GM12878 (cell line): Measurements from ENCODE around the gene STRA8. TPM values are rescaled to one million over a fixed set of nuclear protein-coding genes. Genes with fewer than 3 reads are reported as not detected.

Experiments
- ATAC-seq: fragments of 200-7000 bp; cut with Tn5 transposase; 3 replicates; pipeline ENCODE4 v1.9.1; 2020; ENCODE audit warnings: mild to moderate bottlenecking, moderate library complexity
- BruUV-seq: library from RNA; stranded (reverse); fragments of 400-500 nt; replicated peaks from 2 replicates; lab custom pipeline; 2021; lab: Mats Ljungman, UMichigan
- CTCF ChIA-PET: fragments of 300-600 bp; sonication (Branson Sonifier 250); formaldehyde crosslinking; extraction: SDS; loops from one replicate; lab custom pipeline; 2021; ENCODE audit warnings: inconsistent platforms; lab: Yijun Ruan, JAX
- POLR2A ChIA-PET: fragments of 350-600 bp; formaldehyde crosslinking; extraction: SDS; loops from one replicate; lab custom pipeline; 2021; ENCODE audit warnings: inconsistent platforms; lab: Charles Lee
- RAD21 ChIA-PET: fragments of 300-600 bp; sonication (Branson Sonifier 250); formaldehyde crosslinking; loops from one replicate; lab custom pipeline; 2023; ENCODE audit warnings: antibody characterized with exemption; ENCODE audit not compliant: unreplicated experiment; lab: Charles Lee
- SMC1A ChIA-PET: fragments of 300-600 bp; sonication (Branson Sonifier 250); formaldehyde crosslinking; loops from one replicate; lab custom pipeline; 2023; ENCODE audit not compliant: unreplicated experiment, uncharacterized antibody; lab: Charles Lee
- DNase-seq: peaks from one replicate; pipeline ENCODE4 v3.0.0-alpha.2; 2011; ENCODE audit warnings: low read depth, low spot score
- FAIRE-seq: peaks from 3 replicates; lab custom pipeline; 2011; peaks lifted over from hg19 to GRCh38; lab: Jason Lieb, UNC
- H2AFZ ChIP-seq: 2 replicates; pipeline ENCODE4 v1.6.0; 2011; ENCODE audit warnings: low read depth, low read length, control low read depth; ENCODE audit not compliant: control insufficient read depth
- H3K27ac ChIP-seq: 2 replicates; pipeline ENCODE4 v1.5.1; 2011; ENCODE audit warnings: control low read depth; ENCODE audit not compliant: control insufficient read depth, insufficient read depth
- H3K27me3 ChIP-seq, 2 experiments: replicated peaks in 1 of 2; 2 replicates each; pipeline versions ENCODE4 v1.6.0 to v1.6.1; 2011; ENCODE audit warnings: low read length in 1 of 2; ENCODE audit not compliant: control insufficient read depth in 2 of 2, insufficient read depth in 2 of 2
- H3K36me3 ChIP-seq, 2 experiments: 2 replicates each; pipeline ENCODE4 v1.5.1; 2011; ENCODE audit warnings: low read length in 1 of 2; ENCODE audit not compliant: control insufficient read depth in 2 of 2, insufficient read depth in 2 of 2
- H3K4me1 ChIP-seq: 2 replicates; pipeline ENCODE4 v1.6.1; 2011; ENCODE audit warnings: mild to moderate bottlenecking, low read length, moderate library complexity, mixed read lengths; ENCODE audit not compliant: control insufficient read depth, insufficient read depth
- H3K4me2 ChIP-seq: 2 replicates; pipeline ENCODE4 v1.6.0; 2011; ENCODE audit warnings: control low read depth; ENCODE audit not compliant: control insufficient read depth, insufficient read depth
- H3K4me3 ChIP-seq: fragments of 200-600 bp; sonication (generic); 2 replicates; pipeline ENCODE4 v1.5.1; 2016
- H3K79me2 ChIP-seq: 2 replicates; pipeline ENCODE4 v1.6.0; 2011; ENCODE audit warnings: low read length; ENCODE audit not compliant: control insufficient read depth, insufficient read depth
- H3K9ac ChIP-seq: 2 replicates; pipeline ENCODE4 v1.8.0; 2011; ENCODE audit warnings: low read length, control low read depth, mixed read lengths; ENCODE audit not compliant: control insufficient read depth, insufficient read depth
- H3K9me3 ChIP-seq: replicated peaks from 3 replicates; pipeline ENCODE4 v1.5.1; 2011; ENCODE audit warnings: mild to moderate bottlenecking, low read length; ENCODE audit not compliant: control insufficient read depth, insufficient read depth
- H4K20me1 ChIP-seq: 2 replicates; pipeline ENCODE4 v1.6.0; 2011; ENCODE audit not compliant: control insufficient read depth, insufficient read depth
- BMI1 ChIP-seq: fragments of 450-650 bp; IDR thresholded peaks from 2 replicates; pipeline ENCODE4 v1.6.1; 2016; ENCODE audit warnings: mild to moderate bottlenecking, moderate library complexity, borderline replicate concordance
- EP300 ChIP-seq, 2 experiments: fragments of 150-350 bp in 1 of 2; IDR thresholded peaks; 2 replicates each; pipeline ENCODE4 v1.6.1; 2011 to 2012; ENCODE audit warnings: low read depth in 2 of 2, low read length in 2 of 2, borderline replicate concordance in 1 of 2, improper control_type of control experiment in 1 of 2, inconsistent platforms in 1 of 2; ENCODE audit not compliant: control insufficient read depth in 1 of 2
- IKZF2 ChIP-seq, 2 experiments: fragments of 450-650 bp; IDR thresholded peaks; 2 replicates each; pipeline ENCODE4 v1.6.1; 2017; ENCODE audit warnings: mild to moderate bottlenecking in 2 of 2, moderate library complexity in 2 of 2
- NFIC ChIP-seq: IDR thresholded peaks from 2 replicates; pipeline ENCODE4 v1.6.1; 2012; ENCODE audit warnings: low read depth, mild to moderate bottlenecking, inconsistent platforms, low read length, moderate library complexity
- PAX8 ChIP-seq: fragments of 450-650 bp; IDR thresholded peaks from 2 replicates; pipeline ENCODE4 v1.6.1; 2017; ENCODE audit warnings: mild to moderate bottlenecking, moderate library complexity
- POU2F2 ChIP-seq: IDR thresholded peaks from 3 replicates; pipeline ENCODE4 v1.6.1; 2011; ENCODE audit warnings: low read depth, mild to moderate bottlenecking, low read length, borderline replicate concordance
- SPI1 ChIP-seq: IDR thresholded peaks from 2 replicates; pipeline ENCODE4 v1.6.1; 2011; ENCODE audit warnings: low read depth, mild to moderate bottlenecking, low read length, moderate library complexity, borderline replicate concordance; ENCODE audit not compliant: insufficient read depth
- WGBS: methylation state at CpG from one replicate; pipeline ENCODE4 v1.1.6; 2016; ENCODE audit warnings: low lambda C conversion rate; ENCODE audit not compliant: insufficient replicate concordance, insufficient coverage; ENCODE audit errors: missing lambda C conversion rate; 5-methylcytosine and 5-hydroxymethylcytosine counted together
- in situ Hi-C: fragments of 300-500 bp; cut with MboI; formaldehyde crosslinking; loops from 9 replicates; pipeline ENCODE4 v1.14.3; 2018; ENCODE audit warnings: mixed read lengths
- intact Hi-C: fragments of 100-400 bp; cut with micrococcal nuclease; formaldehyde crosslinking; loops from one replicate; pipeline ENCODE4 v1.14.2; 2022; ENCODE audit not compliant: unreplicated experiment
- polyA plus RNA-seq, 11 experiments: library from polyadenylated mRNA; depleted of rRNA in 4 of 11; unstranded in 6 of 11; stranded (reverse) in 5 of 11; fragments of >200 nt; fragmentation: Nextera tagmentation in 4 of 11; fragmentation: Illumina TruSeq in 1 of 11; extraction: Ambion mirVana in 4 of 11; extraction: Trizol in 1 of 11; gene quantifications; 1 replicate in 1 of 11; 2 replicates in 10 of 11; pipeline versions ENCODE4 v1.2.1 to v1.2.3, GENCODE V29; 2011 to 2016; ENCODE audit warnings: inconsistent platforms in 2 of 11, missing spikeins in 2 of 11, low read depth in 1 of 11
- total RNA-seq, 4 experiments: library from RNA; depleted of rRNA in 3 of 4; stranded (reverse); fragments of >200 nt in 3 of 4; fragmentation: Illumina TruSeq in 1 of 4; extraction: Trizol in 1 of 4; gene quantifications; 2 replicates each; pipeline versions ENCODE4 v1.2.1 to v1.2.3, GENCODE V29; 2013 to 2021

Gene STRA8
- total and polyA plus RNA-seq, 10 of the 15 experiments (the other 5 are each of a cell fraction or from before 2014, with no cell fraction given): 0.15 TPM; not detected in 9

GRCh38 chr7:135197906-135198655, 35.6 kb upstream of the STRA8 start:
- peaks cover 24 to 54% of the 10 kb centered on the region in 2 experiments for H3K36me3 ChIP-seq
- no peak overlapping the region for H3K4me3 ChIP-seq
- WGBS: 98% methylated on average over 13 of the region's 15 CpGs
- CTCF ChIA-PET: interaction anchor here (2.0 to 2.2 kb wide), 2 partner anchors 9 to 10 kb away, joined by 5 to 8 read pairs; no protein-coding TSS in a partner anchor
- no peak overlapping the region for H3K27ac ChIP-seq
- POLR2A ChIA-PET: interaction anchor here (0.8 to 2.2 kb wide), 4 partner anchors 10 to 29 kb away, joined by 3 to 23 read pairs (median 5); no protein-coding TSS in a partner anchor
- ATAC-seq: no peak; the same call in 2 of the 3 replicates
- no TSS peak for BruUV-seq
- SMC1A ChIA-PET: interaction anchor here (0.7 to 4.0 kb wide), 8 partner anchors 8 to 76 kb away, joined by 3 to 29 read pairs (median 5); no protein-coding TSS in a partner anchor
- no peaks in the 10 kb centered on the region for H3K27me3 ChIP-seq
- RAD21 ChIA-PET: interaction anchor here (3.8 kb wide), 1 partner anchor 10 kb away, joined by 28 read pairs; no protein-coding TSS in a partner anchor
- FAIRE-seq: no peak
- H3K9ac ChIP-seq: no peak overlapping the region
- intact Hi-C loops: no loop called here
- H3K4me1 ChIP-seq: peaks cover 7% of the 10 kb centered on the region
- no peak overlapping the region for H3K4me2 ChIP-seq
- H4K20me1 ChIP-seq: no peaks in the 10 kb centered on the region
- peaks cover 18% of the 10 kb centered on the region for H3K79me2 ChIP-seq
- H2AFZ ChIP-seq: no peak overlapping the region
- no peak for TF ChIP-seq BMI1
- H3K9me3 ChIP-seq: no peaks in the 10 kb centered on the region
- DNase-seq: no peak
- in situ Hi-C loops: no loop called here

- peaks cover 20 to 54% of the 10 kb centered on the region in 2 experiments for H3K36me3 ChIP-seq
- CTCF ChIA-PET: interaction anchor here (0.8 to 2.0 kb wide), 2 partner anchors 8 to 75 kb away, joined by 3 to 5 read pairs; no protein-coding TSS in a partner anchor
- POLR2A ChIA-PET: interaction anchor here (0.8 to 2.2 kb wide), 4 partner anchors 8 to 13 kb away, joined by 3 to 23 read pairs (median 6); no protein-coding TSS in a partner anchor
Measured at GRCh38 chr7:135199439-135199838, 34.2 kb upstream of the STRA8 start.

More at GRCh38 chr7:135199439-135199838, 34.2 kb upstream of the STRA8 start:
- TF ChIP-seq NFIC: no peak
- 0 out of 4 replicates have a peak, but pooled peaks of 1 of the 2 experiments have one; percentile 19 for TF ChIP-seq EP300 (IDR thresholded peaks at IDR 0.05; ENCODE audit: borderline replicate concordance in 1 of 2, control insufficient read depth in 1 of 2, low read depth in 2 of 2, low read length in 2 of 2)
- TF ChIP-seq IKZF2 (IDR thresholded peaks at IDR 0.05): 0 out of 4 replicates have a peak, but pooled peaks of 1 of the 2 experiments have one; percentile 17
- peak; percentile 71; the same call in 1 of the 3 replicates for TF ChIP-seq POU2F2
- TF ChIP-seq PAX8: no peak
- peak; percentile 58; the same call in 1 of the 2 replicates for TF ChIP-seq SPI1
- WGBS: 71% methylated on average over 4 of the region's 4 CpGs
- intact Hi-C loops: no loop called here
- Histone ChIP-seq H3K9me3 (no peaks in the 10 kb centered on the region), H3K79me2 (peaks cover 30% of the 10 kb centered on the region), H3K4me1 (peaks cover 9% of the 10 kb centered on the region), H3K27ac (peak overlapping the region; percentile 40), H2AFZ (no peak overlapping the region), H3K9ac (no peak overlapping the region), H3K27me3 (no peaks in the 10 kb centered on the region), H4K20me1 (no peaks in the 10 kb centered on the region), H3K4me3 (no peak overlapping the region), H3K4me2 (peak overlapping the region; percentile 7)
- in situ Hi-C loops: no loop called here
- DNase-seq (no peak), ATAC-seq (peak; percentile 51), FAIRE-seq (no peak)
- ChIA-PET SMC1A (interaction anchor here (1.2 to 4.0 kb wide), 6 partner anchors 8 to 28 kb away, joined by 5 to 29 read pairs (median 7); no protein-coding TSS in a partner anchor), RAD21 (interaction anchor here (3.8 kb wide), 1 partner anchor 12 kb away, joined by 28 read pairs; no protein-coding TSS in a partner anchor)
- no TSS peak for BruUV-seq
